Retinal pigment epithelial cell (primary cell): ENCODE data around the gene ZNF431.

ENCODE experiments used
- DNase-seq: peaks from one replicate; pipeline ENCODE4 v3.0.0-alpha.2; 2010; ENCODE audit warnings: low read depth
- H3K4me3 ChIP-seq: 2 replicates; pipeline ENCODE4 v1.5.1; 2011; ENCODE audit warnings: mild to moderate bottlenecking, low read length, control low read depth, moderate library complexity
- TF ChIP-seq, protein P1 (sequence below): conservative IDR thresholded peaks from 2 replicates; pipeline ENCODE4 v1.5.1; 2011; ENCODE audit warnings: low read depth, low read length, control low read depth, inconsistent platforms

ZNF431 gene

DNA sequence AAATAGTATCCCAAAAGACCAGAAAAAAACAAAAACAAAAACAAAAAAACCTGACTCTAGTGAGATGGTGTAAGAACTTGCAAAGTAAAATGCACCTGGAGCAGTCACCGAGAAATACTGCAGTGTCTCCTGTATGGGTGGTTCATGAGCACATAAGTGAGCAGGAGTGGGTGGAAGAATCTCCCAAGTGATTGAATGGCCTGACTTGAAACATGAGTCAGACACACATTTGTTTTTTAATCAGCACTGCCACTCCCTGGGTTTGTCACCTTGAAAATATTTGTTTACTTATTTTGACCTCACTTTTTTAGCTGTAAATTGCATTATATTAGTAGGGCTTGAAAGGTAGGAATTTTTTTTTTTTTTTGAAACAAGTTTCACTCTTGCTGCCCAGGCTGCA lies 2.0 kb downstream of the ZNF431 start:
- no peak overlapping the region for H3K4me3 ChIP-seq
- no peak for DNase-seq
- TF ChIP-seq, protein P1, sequence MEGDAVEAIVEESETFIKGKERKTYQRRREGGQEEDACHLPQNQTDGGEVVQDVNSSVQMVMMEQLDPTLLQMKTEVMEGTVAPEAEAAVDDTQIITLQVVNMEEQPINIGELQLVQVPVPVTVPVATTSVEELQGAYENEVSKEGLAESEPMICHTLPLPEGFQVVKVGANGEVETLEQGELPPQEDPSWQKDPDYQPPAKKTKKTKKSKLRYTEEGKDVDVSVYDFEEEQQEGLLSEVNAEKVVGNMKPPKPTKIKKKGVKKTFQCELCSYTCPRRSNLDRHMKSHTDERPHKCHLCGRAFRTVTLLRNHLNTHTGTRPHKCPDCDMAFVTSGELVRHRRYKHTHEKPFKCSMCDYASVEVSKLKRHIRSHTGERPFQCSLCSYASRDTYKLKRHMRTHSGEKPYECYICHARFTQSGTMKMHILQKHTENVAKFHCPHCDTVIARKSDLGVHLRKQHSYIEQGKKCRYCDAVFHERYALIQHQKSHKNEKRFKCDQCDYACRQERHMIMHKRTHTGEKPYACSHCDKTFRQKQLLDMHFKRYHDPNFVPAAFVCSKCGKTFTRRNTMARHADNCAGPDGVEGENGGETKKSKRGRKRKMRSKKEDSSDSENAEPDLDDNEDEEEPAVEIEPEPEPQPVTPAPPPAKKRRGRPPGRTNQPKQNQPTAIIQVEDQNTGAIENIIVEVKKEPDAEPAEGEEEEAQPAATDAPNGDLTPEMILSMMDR, result no peak

DNA sequence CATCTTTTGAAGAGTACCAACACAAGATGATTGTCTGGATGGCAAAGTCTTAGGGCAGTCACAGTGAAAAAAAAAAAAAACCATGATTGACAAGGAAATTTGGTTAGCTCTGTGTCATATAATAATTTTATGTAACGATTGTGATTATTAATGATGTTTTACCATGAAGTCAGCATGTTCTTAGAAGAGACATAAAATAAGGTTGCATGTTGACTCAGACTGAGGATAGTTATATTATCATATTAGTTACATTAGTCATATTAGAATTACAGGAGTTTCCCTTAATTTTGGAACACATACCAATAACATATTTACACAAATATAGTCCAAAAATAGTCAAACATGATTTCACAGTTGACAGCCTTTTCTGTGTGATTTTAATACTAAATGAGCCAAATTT lies 5.7 kb downstream of the ZNF431 start:
- DNase-seq, result no peak
- TF ChIP-seq, protein P1, result no peak
- H3K4me3 ChIP-seq, result no peak overlapping the region

DNA sequence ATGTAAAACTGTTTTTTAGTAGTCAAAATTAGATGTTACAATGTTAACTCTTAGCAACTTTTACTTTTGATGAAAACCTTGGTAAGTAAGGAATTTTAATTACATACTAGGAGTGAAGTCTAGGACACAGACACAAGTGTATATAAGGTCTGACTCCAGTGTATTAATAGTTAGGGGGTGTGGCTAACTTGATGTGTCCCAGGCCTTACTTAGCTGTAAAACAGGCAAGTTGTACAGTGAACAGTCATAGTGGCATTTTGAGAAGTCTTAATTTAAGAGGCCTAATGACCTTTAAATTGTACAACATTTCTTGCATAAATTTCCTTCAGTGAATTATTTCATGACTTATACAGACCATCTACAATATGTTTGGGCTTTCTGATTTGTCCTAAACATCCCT lies 6.8 kb downstream of the ZNF431 start:
- TF ChIP-seq, protein P1, result no peak
- H3K4me3 ChIP-seq, result no peak overlapping the region
- DNase-seq, result no peak

DNA sequence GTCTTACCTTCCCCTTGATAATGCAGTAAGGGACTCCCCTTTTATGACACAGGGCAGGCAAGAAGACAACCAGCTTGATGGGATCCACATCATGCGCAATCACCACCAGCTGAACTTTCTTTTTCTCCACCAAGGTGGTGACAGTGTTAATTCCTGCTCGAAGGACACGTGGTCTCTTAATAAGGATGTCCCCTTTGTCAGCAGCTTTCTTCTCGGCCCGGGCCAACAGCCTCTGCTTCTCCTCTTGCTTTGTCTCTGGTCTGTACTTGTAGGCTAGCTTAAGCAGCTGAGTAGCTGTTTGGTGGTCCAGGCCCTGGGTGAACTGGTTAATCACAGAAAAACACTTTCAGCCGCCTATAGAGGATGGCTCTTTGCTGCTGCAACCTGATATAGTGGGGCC lies 8.0 kb downstream of the ZNF431 start:
- no peak overlapping the region for H3K4me3 ChIP-seq
- no peak for DNase-seq
- TF ChIP-seq, protein P1, result no peak

DNA sequence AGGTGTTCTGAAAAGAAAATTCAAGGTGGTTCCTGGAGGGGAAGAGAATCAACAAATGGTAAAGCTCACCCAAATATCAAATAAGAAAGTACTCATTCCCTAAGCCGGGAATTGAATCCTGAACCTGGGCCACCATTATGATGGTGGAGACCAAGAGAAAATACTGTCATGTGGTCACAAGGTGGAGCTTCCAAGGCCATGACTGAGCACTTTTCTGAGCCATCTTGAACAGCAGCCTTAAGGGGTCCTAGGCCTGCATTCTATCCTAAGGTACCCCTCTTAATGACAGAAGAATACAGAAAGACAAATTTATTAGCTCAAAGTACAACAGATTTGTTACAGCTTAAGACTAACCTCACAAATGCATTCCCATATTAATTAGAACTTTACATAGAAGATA lies 9.6 kb downstream of the ZNF431 start:
- no peak overlapping the region for H3K4me3 ChIP-seq
- DNase-seq, result no peak
- TF ChIP-seq, protein P1, result no peak

DNA sequence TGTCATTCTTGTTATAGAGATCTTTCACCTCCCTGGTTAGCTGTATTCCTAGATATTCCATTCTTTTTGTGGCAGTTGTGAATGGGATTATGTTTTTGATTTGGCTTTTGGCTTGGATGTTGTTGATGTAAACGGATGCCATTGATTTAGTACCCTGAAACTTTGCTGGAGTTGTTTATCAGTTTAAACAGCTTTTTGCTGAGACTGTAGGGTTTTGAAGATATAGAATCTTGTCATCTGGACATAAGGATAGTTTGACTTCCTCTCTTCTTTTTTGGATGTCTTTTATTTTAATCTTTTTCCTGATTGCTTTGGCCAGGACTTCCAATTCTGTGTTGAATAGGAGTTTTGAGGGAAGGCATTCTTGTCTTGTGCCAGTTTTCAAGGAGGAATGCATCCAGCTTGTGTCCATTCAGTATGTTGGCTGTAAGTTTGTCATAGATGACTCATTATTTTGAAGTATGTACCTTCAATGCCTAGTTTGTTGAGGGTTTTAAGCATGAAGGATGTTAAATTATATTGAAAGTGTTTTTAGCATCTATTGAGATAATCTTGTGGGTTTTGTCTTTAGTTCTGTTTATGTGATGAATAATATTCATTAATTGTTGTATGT lies 16.8 kb downstream of the ZNF431 start:
- TF ChIP-seq, protein P1, result no peak
- DNase-seq, result no peak

DNA sequence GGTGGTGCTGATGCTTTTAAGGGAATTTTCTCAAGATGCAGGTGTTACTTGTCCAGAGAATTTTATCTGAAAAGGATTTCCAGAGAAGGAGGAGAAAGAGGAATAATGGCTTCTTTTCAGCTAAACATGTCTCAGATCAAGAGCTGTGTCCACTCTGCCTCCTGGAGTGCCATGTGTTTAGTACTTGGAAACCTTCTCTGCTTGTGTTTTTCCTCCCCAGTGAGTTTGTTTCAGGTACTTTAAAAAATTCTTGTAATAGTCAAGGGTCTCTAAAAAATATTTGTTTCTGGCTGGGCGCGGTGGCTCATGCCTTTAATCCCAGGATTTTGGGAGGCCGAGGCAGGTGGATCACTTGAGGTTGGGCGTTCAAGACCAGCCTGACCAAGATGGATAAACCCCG lies 22.7 kb downstream of the ZNF431 start:
- DNase-seq, result no peak
- TF ChIP-seq, protein P1, result no peak

More for the DNA sequence above, 16.8 kb downstream of the ZNF431 start:
- H3K4me3 ChIP-seq, result no peak overlapping the region

More for the DNA sequence above, 22.7 kb downstream of the ZNF431 start:
- no peak overlapping the region for H3K4me3 ChIP-seq
